G401.6 (cell line): Measurements from ENCODE around the gene PTRH1.
"Not testable (repeated sequence)": the region's sequence is repeated elsewhere in the genome, so short reads cannot be mapped to it uniquely, and the experiment has no call there.

Source experiments
- FAIRE-seq: peaks from 2 replicates; lab custom pipeline; 2012; peaks lifted over from hg19 to GRCh38; lab: Jason Lieb, UNC

PTRH1 gene, protein sequence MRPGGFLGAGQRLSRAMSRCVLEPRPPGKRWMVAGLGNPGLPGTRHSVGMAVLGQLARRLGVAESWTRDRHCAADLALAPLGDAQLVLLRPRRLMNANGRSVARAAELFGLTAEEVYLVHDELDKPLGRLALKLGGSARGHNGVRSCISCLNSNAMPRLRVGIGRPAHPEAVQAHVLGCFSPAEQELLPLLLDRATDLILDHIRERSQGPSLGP

DNA sequence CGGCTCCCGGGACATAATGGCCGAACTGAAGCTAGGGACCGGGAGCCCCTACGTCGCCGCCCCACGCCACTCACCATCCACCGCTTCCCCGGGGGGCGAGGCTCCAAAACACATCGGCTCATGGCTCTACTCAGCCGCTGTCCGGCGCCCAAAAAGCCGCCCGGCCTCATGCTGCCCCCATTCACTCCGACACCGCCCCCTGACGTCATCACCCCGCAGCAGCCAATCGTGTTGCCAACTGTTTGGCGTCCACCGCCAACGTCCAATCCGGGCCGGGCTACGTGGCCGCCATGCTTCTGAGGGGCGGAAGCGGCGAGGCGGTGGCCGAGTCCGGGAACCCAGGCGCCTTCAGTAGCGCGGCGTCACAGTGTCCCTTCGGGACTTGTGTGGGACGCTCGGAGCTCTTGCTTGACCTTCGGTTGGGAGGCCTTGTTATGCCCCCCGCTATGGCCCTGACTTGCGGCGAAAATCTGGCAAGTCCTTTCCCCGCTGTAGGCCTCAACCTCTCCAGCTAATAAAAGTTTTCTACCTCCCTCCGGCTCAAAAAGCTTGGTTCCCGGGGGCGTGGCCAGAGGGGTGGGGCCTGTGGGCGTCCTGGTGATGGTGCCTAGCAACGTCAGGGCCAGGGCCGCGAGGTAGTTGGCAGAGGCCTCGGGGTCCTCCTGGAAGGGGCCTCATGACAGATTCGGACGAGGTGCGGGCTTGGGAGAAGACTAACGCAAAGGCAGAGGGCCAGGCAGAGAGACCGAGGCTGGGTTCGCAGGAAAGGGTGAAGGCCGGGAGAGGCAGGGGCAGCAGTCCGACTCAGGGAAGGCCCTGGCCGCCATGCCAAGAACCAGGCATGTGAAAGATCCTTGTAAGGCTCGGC, at the start of gene PTRH1, which contains the start of gene TTC16:
PTRH1 (minus strand) TSS at position 194 of the 868 bp plus-strand sequence; CDS start at position 170, 24 bp downstream.
TTC16 (plus strand) TSS at position 610 of the 868 bp plus-strand sequence; CDS start at position 677, 67 bp downstream.
- FAIRE-seq, result peak; percentile 97

DNA sequence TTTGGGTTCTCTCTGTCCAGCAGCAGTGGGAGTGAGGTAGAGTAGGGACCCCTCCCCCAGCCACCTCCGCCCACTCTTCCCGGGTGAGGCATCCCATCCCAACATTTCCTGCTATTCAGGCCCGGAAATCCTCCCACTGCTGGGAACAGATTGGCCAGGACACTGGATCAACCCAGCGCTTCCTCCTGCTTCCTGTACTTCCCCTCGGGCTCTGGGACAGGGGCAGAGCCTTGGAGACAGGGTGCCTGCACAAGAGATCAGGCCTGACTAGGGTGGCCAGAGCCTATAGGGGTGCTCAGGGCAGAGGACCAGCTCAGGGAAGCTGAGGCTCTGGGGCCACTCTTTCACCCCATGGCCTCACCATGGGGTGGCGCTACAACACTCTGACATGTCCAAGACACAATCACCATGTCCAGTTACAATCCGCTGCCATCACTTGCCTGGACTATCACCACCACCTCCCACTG, 48.5 kb upstream of the PTRH1 start:
- no peak for FAIRE-seq

DNA sequence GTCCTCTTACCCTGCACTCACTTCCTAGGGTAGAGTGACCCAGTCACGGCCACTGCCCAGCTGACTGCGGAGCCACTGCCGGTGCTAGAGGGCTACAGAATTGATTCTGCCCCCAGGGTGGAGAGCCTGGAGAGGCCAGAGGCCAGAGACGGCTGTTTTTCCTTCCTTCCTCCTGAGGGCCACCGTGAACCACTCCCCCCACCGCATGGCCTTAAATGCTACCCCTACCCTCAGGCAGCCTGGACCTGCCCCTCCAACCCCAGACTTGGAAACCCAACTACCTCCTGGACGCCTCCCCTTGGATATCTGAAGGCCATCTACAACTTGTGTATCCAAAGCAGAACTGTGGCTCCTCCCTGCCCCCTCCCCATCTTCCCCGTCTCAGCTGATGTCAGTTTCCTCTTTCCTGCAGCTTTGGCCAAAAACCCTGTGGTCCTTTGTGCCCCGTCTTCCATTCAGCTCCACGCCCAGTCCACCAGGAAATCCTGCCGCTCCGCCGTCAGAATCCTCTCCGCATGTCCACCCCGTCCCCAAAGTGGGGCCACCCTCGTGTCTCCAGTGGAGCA, 46.7 kb upstream of the PTRH1 start:
- FAIRE-seq, result no peak

DNA sequence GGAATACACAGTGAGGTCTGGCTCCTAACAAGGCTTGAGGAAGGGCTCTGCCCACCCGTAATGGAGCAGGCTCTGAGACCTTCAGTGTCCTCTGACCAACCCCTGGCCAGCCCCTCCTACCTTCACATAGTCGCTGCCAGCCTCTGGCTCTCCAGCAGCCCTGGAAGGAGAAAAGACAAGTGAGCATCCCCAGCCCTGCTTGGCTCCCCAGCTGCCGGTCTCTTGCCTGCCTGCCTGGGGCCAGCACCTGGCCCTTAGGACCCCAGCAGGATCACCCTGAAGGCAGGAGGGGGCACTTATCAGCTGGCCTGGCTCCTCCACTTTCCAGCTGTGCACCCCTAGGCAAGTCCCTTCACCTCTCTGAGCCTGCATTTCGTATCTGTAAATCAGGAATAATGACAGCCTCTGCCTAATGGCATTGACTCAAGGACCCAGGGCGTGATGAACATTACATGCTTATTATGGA, 46.1 kb upstream of the PTRH1 start:
- FAIRE-seq, result no peak

DNA sequence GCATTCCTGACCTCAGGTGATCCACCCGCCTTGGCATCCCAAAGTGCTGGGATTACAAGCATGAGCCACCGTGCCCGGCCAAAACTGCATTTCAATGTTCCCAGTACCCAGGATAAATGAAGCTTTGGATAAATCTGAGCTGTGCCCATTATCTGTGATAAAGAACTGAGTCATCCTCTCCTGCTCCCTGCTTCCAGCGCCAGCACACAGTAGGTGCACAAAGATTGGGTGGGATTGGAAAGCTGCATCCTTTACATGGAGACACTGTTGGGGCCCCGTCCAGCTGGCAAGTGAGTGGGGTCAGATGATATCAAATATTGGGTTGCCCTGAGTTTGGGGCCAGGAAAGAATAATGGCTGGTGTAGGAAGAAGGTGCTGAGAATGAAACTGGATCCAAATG, 45.6 kb upstream of the PTRH1 start:
- no peak for FAIRE-seq

DNA sequence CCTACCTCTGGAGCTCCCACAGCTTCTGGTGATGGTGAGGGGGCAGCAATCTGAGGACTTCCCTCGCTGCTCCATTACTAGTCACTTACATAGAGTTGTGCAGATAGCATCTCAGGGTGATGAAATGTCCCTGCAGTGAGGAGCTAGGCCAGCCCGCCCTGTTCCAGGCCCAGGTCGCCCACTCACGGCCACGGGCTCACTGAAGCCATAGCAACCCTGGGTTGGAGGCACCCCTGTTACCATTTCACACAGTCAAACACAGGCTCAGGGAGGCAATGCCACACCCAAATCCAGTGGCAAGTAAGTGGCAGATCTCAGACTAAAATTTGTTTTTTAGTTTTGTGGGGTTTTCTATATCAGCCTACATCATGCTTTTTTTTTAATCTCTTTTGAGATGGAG, 43.4 kb upstream of the PTRH1 start:
- FAIRE-seq, result no peak

DNA sequence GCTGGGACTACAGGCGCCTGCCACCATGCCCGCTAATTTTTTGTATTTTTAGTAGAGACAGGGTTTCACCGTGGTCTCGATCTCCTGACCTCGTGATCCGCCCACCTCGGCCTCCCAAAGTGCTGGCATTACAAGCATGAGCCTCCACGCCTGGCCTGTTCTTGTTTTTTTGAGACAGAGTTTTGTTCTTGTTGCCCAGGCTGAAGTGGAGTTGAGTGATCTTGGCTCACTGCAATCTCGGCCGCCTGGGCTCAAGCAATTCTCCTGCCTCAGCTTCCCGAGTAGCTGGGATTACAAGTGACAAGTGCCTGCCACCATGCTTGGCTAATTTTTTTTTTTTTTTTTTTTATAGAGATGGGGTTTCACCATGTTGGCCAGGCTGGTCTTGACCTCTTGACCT, 41.3 kb upstream of the PTRH1 start:
- FAIRE-seq, result not testable (repeated sequence)

DNA sequence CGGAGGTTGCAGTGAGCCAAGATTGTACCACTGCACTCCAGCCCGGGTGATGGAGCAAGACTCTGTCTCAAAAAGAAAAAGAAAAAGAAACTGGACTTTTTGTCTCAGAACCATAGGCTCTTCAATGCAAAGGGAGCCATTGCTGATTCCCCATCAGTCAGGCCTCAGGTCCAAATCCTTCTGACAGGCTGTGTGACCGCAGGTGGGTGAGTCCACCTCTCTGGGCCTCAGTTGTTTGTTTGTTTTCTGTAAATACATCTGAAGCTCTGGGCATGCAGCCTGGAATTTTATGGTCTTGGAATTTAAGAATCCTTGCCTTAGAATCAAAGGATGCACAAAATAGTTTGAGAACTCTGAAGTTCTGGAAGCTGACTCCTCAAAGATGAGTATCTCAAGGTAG, 40.8 kb upstream of the PTRH1 start:
- FAIRE-seq, result no peak

DNA sequence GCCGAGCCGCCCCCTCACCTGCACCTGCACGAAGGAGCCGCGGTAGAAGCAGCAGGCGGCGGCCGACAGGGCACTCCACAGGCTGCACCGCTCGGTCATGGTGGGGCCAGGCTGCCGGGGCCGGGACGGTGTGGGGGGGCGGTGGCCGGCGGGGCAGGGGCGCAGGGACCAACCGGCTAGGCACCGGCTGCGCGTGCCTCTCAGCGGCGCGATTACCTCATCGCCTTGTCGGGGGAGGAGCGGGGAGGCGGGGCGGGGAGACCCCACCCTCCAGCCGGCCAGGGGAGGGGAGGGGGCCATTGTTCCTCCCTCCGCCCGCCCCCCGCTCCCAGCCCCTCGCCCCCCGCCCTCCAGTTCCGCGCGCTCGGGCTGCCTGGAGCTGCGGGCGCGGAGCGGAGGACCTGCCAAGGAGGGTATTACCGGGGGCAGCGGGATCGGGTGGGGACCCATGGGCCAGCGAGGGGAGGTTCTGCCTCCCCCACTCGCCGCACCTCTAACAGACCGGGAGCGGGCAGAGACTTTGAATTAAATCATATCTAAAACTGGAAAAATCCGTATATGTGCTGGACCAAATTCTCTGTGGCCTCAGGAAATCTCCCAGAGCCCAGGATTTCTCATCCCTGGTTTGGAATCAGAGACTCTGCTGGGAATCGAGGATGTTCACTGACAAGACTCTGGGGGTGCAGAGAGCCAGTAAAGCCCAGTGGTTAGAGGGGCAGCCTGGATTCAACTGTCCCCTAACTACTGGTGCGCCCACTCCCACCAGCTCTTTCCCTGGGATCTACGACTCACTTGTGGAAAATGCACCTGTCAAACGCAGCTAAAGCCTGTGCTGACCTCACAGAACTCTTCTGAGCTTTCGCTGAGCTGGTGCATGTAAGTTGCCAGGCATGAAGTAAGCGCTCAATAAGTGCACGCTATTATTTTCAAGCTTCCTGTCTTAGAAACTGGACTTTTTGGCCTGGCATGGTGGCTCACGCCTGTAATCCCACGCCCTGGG, 39.9 kb upstream of the PTRH1 start:
- FAIRE-seq, result no peak

DNA sequence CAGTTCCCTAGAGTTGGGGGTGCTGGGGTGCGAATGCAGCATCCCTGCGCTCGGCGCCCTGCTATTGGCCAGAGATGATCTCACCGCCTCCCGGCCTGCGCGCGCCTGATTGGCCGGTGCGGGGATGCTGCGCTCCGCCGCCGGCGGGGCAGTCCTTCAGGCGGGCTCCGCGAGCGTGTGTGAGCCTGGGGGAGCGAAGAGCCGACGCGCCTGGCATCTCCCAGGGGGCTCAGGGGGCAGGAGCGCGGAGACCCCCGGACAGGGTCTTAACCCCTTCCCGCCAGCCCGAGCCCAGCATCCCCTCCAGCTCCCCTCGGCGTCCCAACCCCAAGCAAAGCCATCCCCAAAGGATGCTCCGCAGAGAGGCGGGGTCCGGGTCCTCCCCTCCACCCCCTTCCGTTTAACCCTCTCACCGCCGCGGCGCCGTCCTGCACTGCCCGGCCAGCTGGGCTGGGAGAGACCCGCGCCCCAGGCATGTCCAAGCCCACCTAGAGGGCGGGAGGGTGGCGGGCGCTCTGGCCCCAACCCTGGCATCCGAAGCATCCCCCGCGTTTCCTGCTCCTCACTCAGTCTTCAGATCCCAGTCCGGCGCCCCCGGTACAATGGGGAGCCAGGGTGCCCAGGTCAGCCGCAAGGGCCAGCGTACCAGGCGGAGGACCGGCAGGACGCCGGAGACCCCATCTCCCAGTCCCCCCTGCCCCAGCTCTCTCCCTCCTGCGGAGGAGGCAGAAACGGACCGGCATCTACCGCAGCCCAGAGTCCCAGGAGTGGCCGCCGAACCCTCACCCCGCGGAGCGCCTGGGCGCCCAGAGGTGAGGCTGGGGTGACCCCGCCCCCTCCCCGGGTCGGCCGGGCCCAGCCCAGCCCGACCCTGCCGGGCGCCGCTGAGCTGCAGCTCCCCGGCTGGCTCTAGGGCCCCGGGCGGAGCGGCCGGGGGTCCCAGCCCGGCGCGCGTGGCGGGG, 38.9 kb upstream of the PTRH1 start:
- FAIRE-seq, result no peak

DNA sequence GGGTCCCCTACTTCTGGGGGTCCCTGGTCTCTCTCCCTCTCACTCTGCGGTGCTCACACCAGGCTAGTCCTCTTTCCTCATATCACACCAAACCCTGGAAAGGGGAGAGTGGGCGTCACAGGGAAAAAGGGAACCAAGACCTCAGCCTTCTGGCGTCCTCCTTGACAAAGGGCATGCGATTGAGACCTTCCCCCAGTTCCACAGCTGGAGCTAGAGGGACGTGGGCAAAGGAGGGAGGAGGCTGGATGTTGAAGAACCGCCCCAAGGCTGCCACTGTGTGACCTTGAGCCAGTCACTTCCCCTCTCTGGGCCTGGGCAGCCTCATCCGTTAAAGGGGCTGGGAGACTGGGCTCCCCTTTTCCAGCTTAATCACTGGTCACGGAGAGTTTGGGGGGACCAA, 38.2 kb upstream of the PTRH1 start:
- FAIRE-seq, result no peak

DNA sequence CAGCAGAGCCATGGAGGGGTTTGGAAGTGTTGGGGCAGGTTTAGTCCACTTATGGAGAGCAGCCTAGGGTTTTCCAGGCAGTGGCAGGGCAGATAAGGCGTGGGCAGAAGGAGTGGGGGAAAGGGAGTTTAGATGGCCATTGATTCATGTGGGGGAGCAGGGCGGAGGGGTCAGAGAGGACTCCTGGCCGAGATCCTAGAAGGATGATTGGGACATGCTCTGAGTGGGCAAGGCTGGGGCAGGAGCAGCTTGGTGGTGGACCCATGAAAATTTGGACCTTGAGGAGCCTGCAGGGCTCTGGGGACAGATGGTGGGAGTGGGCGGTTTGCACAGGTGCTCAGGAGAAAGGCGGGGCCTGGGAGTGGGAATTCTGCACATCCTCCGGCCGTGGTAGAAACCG, 37.7 kb upstream of the PTRH1 start:
- FAIRE-seq, result no peak

DNA sequence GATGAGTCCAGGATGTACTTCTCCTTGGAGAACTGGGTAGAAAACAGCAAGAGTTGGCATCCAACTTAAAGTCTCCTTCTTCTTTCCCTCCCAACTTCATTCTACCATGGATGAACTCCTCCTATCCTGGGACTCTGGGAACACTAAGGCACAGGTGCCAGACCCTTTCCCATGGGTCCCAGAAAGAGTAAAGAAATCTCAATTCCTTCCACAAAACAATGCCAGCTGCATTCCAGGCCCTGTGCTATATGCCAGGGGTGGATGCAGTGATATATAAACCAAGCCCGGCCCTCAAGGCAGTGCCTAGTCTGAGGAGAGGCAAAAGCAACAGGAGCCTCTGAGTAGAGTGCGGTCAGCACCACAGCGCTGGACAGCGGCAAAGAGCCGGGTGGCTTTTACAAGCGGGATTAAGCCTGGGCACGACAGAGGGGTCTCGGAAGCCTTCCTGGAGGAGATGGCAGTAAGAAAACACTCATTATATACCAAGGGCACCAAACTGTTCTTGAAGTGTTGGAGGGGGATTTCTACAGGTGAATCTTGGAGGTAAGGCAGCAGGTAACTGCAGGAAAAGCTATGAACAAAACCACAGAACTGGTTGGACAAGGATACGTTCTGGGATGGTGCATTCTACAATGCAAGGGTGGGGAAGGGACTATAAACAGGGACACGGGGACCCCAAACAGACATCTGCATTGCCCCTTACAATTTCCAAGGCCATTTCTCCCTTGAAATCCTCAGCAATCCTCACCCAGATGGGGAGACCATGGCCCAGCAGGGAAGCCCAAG, 36.0 kb upstream of the PTRH1 start:
- FAIRE-seq, result no peak

DNA sequence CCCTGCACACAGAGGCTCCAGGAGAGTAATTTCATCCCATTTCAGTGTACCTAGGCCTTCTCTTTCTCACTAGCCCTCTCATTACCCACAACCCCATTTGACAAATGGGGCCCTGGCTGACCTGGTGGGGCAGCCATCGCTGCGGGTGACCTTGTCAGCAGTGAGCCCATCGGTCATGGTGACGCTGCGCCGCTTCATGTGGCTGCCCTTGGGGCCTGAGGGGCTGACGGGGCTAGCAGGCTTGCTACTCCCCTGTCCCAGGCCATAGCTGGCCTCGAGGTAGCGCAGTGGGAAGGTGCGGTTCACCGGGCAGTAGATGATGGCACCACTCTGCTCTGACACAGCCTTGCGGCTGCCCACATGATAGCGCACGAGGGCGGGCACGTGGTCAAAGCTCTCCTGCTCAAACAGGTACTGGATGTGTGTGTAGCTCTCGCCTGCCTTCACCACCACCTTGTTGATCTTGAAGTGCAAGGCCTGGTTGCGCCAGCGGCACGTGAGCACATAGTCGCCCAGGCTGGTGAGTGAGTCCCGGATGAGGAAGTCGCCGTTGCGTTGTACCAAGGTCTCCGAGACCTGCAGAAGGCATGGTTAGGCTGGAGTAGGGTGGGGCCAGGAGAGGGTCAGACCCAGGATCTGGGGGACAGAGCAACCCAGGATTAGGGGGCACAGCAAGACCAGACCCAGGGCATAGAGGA, 33.8 kb upstream of the PTRH1 start:
- FAIRE-seq, result no peak

DNA sequence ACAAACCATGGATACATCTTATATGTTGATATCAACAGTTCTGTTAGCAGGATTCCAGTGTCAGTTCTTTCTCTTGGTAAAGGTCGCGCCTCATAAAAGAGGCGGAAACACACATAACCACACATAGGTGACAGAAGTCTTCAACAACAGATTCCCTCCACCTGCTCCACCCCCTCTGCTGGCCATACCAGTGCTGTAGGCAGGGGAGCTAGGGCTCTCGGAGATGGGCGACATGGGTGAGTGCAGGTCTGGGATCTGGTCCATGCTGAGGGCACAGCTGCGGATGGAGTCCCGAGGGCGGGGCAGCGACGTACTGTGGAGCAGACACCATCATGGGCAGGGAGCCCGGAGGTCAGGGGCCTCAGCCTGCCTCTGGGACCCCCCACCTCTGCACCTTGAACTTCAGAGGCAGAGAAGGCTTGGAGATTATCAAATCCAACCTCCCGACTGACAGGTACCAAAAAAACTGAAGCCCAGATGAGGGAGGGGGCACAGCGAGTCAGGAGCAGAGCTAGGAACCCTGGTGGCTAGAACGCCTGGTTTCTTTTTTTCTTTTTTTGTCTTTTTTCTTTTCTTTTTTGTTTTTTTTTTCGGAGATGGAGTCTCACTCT, 31.6 kb upstream of the PTRH1 start:
- FAIRE-seq, result no peak

DNA sequence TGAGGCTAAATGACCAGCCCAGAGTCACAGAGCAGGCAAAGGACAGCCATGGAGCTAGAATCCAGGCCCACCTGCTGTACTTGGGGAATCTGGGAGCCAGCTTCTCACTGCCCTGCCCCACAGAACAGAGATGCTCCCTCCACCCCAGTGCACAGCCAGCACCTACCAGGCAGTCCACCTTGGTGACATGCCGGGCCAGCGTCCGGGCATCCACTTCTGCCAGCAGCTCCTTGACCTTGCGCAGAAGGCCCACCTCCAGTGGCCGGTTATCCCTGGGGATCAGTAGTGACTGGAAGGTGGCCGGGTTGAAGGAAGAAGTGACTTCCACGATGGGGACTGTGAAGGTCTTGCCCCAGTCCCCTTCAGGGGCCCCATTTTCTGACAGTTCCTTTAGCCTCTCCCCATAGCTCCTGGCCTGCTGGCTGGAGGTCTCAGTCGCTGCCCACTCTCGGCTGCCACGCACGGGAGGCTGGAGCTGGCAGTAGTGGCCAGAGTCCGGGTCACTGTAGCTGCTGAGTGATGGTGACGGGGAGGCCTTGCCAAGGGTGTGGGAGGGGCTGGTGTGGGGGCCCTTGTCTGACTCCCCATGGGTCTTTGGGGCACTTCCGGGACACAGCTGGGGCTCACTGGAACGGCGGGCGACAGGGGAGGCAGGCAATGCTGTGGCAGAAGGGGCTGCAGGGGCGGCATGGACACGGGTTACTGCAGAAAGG, 29.1 kb upstream of the PTRH1 start:
- no peak for FAIRE-seq

DNA sequence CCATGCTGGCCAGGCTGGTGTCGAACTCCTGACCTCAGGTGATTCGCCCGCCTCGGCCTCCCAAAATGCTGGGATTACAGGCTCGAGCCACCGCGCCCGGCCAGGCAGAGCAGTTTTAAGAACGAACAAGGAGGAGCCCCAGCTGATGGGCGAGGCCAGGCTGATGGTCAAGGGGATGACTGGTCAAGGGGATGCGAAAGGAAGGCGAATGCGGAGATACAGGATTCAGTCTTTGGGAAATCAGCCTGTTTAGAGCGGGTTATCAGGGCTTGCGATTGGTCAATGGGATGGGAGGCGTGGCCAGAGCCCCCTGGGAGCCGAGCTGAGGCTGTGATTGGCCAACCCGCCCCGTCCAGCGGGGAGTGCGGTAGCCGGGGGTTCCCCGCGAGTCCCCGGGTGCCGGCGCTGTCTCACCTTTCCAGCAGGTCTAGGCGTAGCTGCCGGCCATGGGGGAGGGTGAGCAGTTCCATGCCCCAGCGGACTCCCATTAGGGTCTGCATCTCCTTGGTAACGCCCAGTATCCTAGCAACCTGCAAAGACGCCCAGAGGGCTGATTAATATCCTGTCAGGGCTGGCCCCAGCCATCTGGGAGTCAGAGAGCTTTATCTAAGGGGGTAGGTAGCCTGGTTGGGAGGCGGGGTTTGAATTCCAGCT, 27.1 kb upstream of the PTRH1 start:
- FAIRE-seq, result no peak
